ENCODE measurements around the gene GRHL1.

GRHL1 gene

DNA sequence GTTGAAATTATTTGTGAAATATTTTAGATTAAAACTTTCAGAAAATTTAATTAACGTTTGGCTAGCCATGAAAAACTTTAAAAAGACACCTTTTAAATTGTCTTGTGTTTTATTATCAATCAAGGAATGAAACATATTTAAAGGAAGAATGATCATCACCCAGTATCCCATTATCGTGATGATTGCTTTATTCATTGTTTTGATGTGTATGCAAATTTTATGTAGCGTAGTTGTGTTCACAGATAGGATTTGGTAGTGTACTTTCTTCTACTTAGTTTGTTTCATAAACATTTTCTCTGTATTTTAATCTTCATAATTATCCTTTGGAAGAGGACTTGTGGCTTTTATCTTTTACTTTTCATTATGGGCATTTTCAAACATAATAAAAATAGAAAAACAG is 7.8 kb downstream of the GRHL1 start:
- TF ChIP-seq CTCF (IDR thresholded peaks at IDR 0.05), result no peak

DNA sequence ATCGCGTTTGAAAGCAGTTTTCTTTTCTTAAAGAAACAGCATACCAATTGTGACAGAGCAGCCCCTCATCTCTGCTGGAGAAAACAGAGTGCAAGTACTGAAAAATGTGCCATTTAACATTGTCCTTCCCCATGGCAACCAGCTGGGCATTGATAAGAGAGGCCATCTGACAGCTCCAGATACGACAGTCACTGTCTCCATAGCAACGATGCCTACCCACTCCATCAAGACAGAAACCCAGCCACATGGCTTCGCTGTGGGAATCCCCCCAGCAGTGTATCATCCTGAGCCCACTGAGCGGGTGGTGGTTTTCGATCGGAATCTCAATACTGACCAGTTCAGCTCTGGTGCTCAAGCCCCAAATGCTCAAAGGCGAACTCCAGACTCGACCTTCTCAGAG is 9.5 kb downstream of the GRHL1 start:
- no peak for TF ChIP-seq CTCF (IDR thresholded peaks at IDR 0.05)

DNA sequence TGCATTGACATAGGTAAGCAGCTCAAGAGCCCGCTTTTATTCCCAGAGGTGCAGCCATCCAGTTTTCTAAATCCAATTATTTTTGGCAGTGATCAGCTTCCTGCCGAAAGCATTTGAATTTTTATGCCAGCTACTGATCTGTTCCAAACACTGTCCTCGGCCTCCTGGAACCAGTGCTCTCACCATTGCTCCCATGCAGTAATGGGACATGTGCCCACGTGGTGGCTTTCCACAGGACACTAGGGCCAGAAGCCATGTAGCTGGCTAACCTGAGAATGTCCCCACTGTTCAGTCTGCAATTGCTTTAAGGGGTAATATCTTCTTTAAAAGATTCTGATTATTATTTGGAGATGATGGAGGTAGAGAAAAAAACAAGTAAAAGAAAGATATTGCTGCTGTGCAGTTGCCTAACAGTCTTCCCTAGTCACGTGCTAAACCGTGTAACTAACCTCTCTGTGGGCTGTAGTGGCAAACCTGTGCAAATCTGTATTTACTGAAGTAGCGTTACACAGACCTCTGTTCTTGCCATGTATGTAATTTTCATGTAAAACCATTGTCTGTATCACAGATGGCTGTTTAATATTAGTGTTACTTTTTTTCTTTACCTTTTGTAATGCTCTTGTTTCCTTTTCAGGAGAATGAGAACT is 13.0 kb downstream of the GRHL1 start:
- TF ChIP-seq CTCF (IDR thresholded peaks at IDR 0.05), result no peak

GRCh38 chr2:9965119-9965822 is 13.8 kb downstream of the GRHL1 start:
- no peak for TF ChIP-seq CTCF (IDR thresholded peaks at IDR 0.05)

DNA sequence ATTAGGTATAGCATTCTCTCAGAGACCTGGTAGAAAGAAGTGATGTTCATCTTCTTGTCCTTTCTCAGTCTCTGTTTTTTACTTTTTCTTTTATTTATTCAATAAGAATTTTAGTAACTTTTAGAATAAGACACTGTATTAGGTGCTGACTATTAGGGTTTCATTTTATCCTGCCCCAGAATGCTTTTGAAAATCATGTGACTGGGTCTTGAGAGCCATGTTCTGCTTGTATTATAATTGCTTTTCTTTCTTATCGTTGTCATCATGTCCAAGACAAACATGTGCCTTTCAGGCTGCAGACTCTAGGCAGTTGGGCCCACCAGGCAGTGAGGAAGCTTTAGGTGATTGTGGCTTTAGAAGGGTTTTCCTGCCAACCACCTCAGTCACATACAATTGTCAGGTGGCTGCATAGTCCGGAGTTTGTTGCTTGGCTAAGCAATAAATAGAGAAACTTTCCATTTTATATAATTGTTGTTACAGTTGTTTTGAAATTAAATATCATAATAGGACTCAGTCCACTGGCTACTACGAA is 15.1 kb downstream of the GRHL1 start:
- no peak for TF ChIP-seq CTCF (IDR thresholded peaks at IDR 0.05)

- TF ChIP-seq CTCF (IDR thresholded peaks at IDR 0.05), result no peak
Measured at GRCh38 chr2:9967053-9967775, 15.7 kb downstream of the GRHL1 start.

DNA sequence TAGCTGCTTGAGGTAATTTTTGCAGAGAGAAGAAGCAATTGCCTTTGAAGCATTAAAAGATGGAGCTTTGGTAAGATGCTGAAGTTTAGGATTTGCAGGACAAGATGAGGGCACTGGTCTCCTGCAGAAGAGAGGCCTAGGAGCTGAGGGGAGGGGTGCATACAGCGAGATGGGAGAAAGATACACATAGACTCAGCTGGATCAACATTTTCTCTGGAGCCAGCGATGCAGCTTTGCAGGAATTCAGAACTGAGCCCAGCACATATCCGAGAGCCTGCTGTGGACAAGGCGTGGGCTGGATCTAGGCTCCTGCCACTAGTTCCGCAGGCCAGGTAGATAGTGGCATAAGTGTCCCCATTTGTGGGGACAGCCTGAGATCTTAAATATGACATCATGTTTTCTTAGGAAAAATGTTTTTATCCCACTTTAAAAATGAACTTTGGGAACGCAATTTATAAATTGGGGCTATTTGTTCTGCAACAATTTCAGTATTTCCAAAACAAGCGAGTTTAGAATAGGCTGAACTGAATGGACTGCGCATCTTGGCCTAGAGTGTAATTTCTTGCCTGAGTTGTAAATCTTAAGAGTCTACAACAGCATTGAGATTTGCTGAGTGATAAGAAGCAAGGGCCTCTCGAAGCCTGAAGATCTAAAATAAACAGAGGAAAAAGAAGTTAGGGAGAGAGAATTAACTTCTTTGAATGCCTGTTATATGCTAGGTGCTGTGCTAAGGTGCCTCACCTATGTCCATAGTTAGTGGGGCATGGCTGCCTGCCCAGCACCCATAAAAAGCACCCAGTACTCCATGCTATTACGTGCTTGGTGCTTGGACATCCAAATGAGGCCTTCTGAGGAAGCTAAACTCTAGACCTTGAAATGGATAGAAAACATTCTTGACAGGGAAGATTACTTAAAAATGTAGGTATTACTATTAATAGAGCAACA is 17.3 kb downstream of the GRHL1 start:
- TF ChIP-seq CTCF (IDR thresholded peaks at IDR 0.05), result no peak

All from LNCAP (cell line).